Upper lobe of left lung (tissue), 6 donors: ENCODE data around the gene SLC44A5. TPM values are rescaled to one million over a fixed set of nuclear protein-coding genes. Genes with fewer than 3 reads are reported as not detected.

ENCODE experiments used
- ATAC-seq, 2 donors: fragments of 200-7000 bp; cut with Tn5 transposase; one replicate each; pipeline ENCODE4 v1.9.1; 2022; ENCODE audit warnings: mild to moderate bottlenecking in 2 of 2, moderate library complexity in 2 of 2; ENCODE audit not compliant: low FRiP score in 2 of 2
- DNase-seq, 2 donors: peaks; one replicate each; pipeline ENCODE4 v3.0.0-alpha.2; 2019 to 2020
- H3K27ac ChIP-seq, 4 donors: fragments of 200-600 bp; sonication (generic); one replicate each; pipeline ENCODE4 v1.5.1; 2016 to 2019
- H3K27me3 ChIP-seq, 4 donors: fragments of 200-600 bp; sonication (generic); one replicate each; pipeline ENCODE4 v1.5.1; 2017 to 2019
- H3K36me3 ChIP-seq, 4 donors: fragments of 200-600 bp; sonication (generic); one replicate each; pipeline ENCODE4 v1.5.1; 2016 to 2019
- H3K4me1 ChIP-seq, 4 donors: fragments of 200-600 bp; sonication (generic); one replicate each; pipeline ENCODE4 v1.5.1; 2018 to 2019
- H3K4me3 ChIP-seq, 4 donors: fragments of 200-600 bp; sonication (generic); one replicate each; pipeline ENCODE4 v1.5.1; 2017 to 2019; ENCODE audit warnings: mild to moderate bottlenecking in 2 of 4, moderate library complexity in 1 of 4
- H3K9me3 ChIP-seq, 4 donors: fragments of 200-600 bp; sonication (generic); one replicate each; pipeline ENCODE4 v1.5.1; 2018 to 2019
- CTCF ChIP-seq, 6 experiments: fragments of 450-650 bp in 4 of 6; fragments of 200-600 bp in 2 of 6; sonication (generic) in 2 of 6; IDR thresholded peaks; one replicate each; pipeline ENCODE4 v1.5.1; 2016 to 2019; ENCODE audit warnings: antibody characterized with exemption in 6 of 6
- EP300 ChIP-seq, 4 donors: sonication (generic); formaldehyde crosslinking; IDR thresholded peaks; one replicate each; pipeline ENCODE4 v1.5.1; 2017; ENCODE audit warnings: antibody characterized with exemption in 4 of 4, control low read depth in 2 of 4
- POLR2A ChIP-seq, 4 donors: fragments of 450-650 bp; IDR thresholded peaks; one replicate each; pipeline ENCODE4 v1.5.1; 2016 to 2017; ENCODE audit warnings: antibody characterized with exemption in 4 of 4, mild to moderate bottlenecking in 2 of 4
- POLR2AphosphoS5 ChIP-seq, 2 donors: sonication (generic); formaldehyde crosslinking; IDR thresholded peaks; one replicate each; pipeline ENCODE4 v1.5.1; 2017; ENCODE audit warnings: antibody characterized with exemption in 2 of 2
- WGBS, 2 donors: methylation state at CpG; one replicate each; pipeline ENCODE4 v1.1.5; 2017 to 2018; 5-methylcytosine and 5-hydroxymethylcytosine counted together
- total RNA-seq, 6 donors: library from RNA; depleted of rRNA in 4 of 6; stranded (reverse); fragments of >200 nt in 4 of 6; gene quantifications; one replicate each; pipeline versions ENCODE4 v1.1.0 to v1.2.1, GENCODE V29; 2016 to 2021
- donor health status: DM: no; HTN: no; CAD: no; lungs with moderate emphysema.
- donor health status: DM: no; HTN: yes; CAD: no; lungs with severe emphysema.

Gene SLC44A5
- total RNA-seq, 6 donors from 2014 or later = 0.11 to 4.2 (median 0.40) TPM; not detected in 1

GRCh38 chr1:75172556-75172955 is 438.4 kb downstream of the SLC44A5 start:
- H3K36me3 ChIP-seq = no peaks in the 10 kb centered on the region
- ATAC-seq (peak in 1 of 2 donors; percentile 31), DNase-seq (no peak)
- H3K27me3 ChIP-seq = no peaks in the 10 kb centered on the region
- no peak overlapping the region for H3K27ac ChIP-seq
- no peak overlapping the region for H3K4me3 ChIP-seq
- H3K4me1 ChIP-seq = no peaks in the 10 kb centered on the region
- H3K9me3 ChIP-seq = no peaks in the 10 kb centered on the region
- no peak for TF ChIP-seq POLR2A (IDR thresholded peaks at IDR 0.05)
- TF ChIP-seq EP300 (IDR thresholded peaks at IDR 0.05) = no peak
- TF ChIP-seq POLR2AphosphoS5 (IDR thresholded peaks at IDR 0.05) = no peak
- TF ChIP-seq CTCF (IDR thresholded peaks at IDR 0.05) = no peak
- 39 to 42% methylated on average over 1 of the region's 1 CpG for WGBS, 2 donors

- 56 to 87% methylated on average over 1 of the region's 1 CpG for WGBS, 2 donors
- Histone ChIP-seq H3K9me3 (no peaks in the 10 kb centered on the region), H3K4me3 (no peak overlapping the region), H3K36me3 (no peaks in the 10 kb centered on the region), H3K27ac (no peak overlapping the region), H3K4me1 (no peaks in the 10 kb centered on the region), H3K27me3 (no peaks in the 10 kb centered on the region)
- ATAC-seq = no peak
- TF ChIP-seq POLR2AphosphoS5 (IDR thresholded peaks at IDR 0.05) (no peak), POLR2A (IDR thresholded peaks at IDR 0.05) (no peak), EP300 (IDR thresholded peaks at IDR 0.05) (no peak), CTCF (IDR thresholded peaks at IDR 0.05) (no peak)
- DNase-seq = no peak
These were observed 439.0 kb downstream of the SLC44A5 start for GRCh38 chr1:75171876-75172275.

GRCh38 chr1:75170981-75171380 is 439.9 kb downstream of the SLC44A5 start:
- DNase-seq = no peak
- H3K9me3 ChIP-seq = no peaks in the 10 kb centered on the region
- TF ChIP-seq POLR2AphosphoS5 (IDR thresholded peaks at IDR 0.05) = no peak
- TF ChIP-seq CTCF (IDR thresholded peaks at IDR 0.05) = no peak
- TF ChIP-seq EP300 (IDR thresholded peaks at IDR 0.05) = no peak
- no peak for TF ChIP-seq POLR2A (IDR thresholded peaks at IDR 0.05)
- no peaks in the 10 kb centered on the region for H3K4me1 ChIP-seq
- ATAC-seq = no peak
- no peak overlapping the region for H3K27ac ChIP-seq
- H3K4me3 ChIP-seq = no peak overlapping the region
- H3K27me3 ChIP-seq = no peaks in the 10 kb centered on the region
- WGBS, 2 donors = 68 to 78% methylated on average over 2 of the region's 2 CpGs
- H3K36me3 ChIP-seq = no peaks in the 10 kb centered on the region

DNA sequence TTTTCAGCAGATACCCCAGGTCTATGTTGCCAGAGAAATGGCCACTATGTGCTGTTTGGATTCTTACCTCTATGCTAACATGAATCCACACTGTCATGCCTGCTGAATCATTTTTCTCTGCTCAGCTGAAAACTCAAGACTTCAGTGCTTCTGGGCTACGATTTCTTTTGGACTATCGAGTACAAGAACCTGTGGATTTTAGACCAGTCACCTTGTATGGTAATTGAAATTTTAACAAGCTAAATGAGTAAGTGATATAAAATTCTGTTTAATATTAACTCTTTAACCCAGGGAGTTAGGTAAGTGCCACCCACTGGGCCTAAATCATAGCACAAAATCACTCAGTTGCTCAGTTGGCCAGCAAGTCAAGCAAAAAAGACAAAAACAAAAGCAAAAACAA is 440.9 kb downstream of the SLC44A5 start:
- ATAC-seq = no peak
- TF ChIP-seq POLR2A (IDR thresholded peaks at IDR 0.05) (no peak), CTCF (IDR thresholded peaks at IDR 0.05) (no peak), POLR2AphosphoS5 (IDR thresholded peaks at IDR 0.05) (no peak), EP300 (IDR thresholded peaks at IDR 0.05) (no peak)
- no peak for DNase-seq
- no peaks in the 10 kb centered on the region for H3K4me1 ChIP-seq
- H3K27me3 ChIP-seq = no peaks in the 10 kb centered on the region
- no peak overlapping the region for H3K27ac ChIP-seq
- no peak overlapping the region for H3K4me3 ChIP-seq
- no peaks in the 10 kb centered on the region for H3K9me3 ChIP-seq
- WGBS, 2 donors = 77 to 87% methylated on average over 2 of the region's 2 CpGs
- no peaks in the 10 kb centered on the region for H3K36me3 ChIP-seq

GRCh38 chr1:75166821-75167220 is 444.1 kb downstream of the SLC44A5 start:
- ATAC-seq (peak in 1 of 2 donors; percentile 14), DNase-seq (no peak)
- Histone ChIP-seq H3K27ac (no peak overlapping the region), H3K27me3 (no peaks in the 10 kb centered on the region), H3K4me1 (no peaks in the 10 kb centered on the region), H3K4me3 (no peak overlapping the region), H3K36me3 (no peaks in the 10 kb centered on the region), H3K9me3 (no peaks in the 10 kb centered on the region)
- TF ChIP-seq POLR2AphosphoS5 (IDR thresholded peaks at IDR 0.05) (no peak), CTCF (IDR thresholded peaks at IDR 0.05) (no peak), EP300 (IDR thresholded peaks at IDR 0.05) (no peak), POLR2A (IDR thresholded peaks at IDR 0.05) (no peak)
- WGBS, 2 donors = 79 to 83% methylated on average over 4 of the region's 4 CpGs
